Spinal cord (tissue), 10 donors: Measurements from ENCODE around the gene RGMB. TPM values are rescaled to one million over a fixed set of nuclear protein-coding genes. Genes with fewer than 3 reads are reported as not detected.

ENCODE experiments used
- DNase-seq, 6 donors: peaks; one replicate each; pipeline versions ENCODE4 v3.0.0 to v3.0.0-alpha.2; 2013 to 2015; ENCODE audit warnings: low spot score in 6 of 6, low read depth in 4 of 6
- H3K27ac ChIP-seq: one replicate; pipeline ENCODE4 v1.5.1; 2013; ENCODE audit warnings: low read depth, low read length, control low read depth
- H3K27me3 ChIP-seq: one replicate; pipeline ENCODE4 v1.6.1; 2013; ENCODE audit warnings: low read length; ENCODE audit not compliant: control insufficient read depth, insufficient read depth
- H3K36me3 ChIP-seq: one replicate; pipeline ENCODE4 v1.6.1; 2013; ENCODE audit warnings: low read length; ENCODE audit not compliant: control insufficient read depth, insufficient read depth
- H3K4me1 ChIP-seq: one replicate; pipeline ENCODE4 v1.6.1; 2013; ENCODE audit warnings: low read length; ENCODE audit not compliant: control insufficient read depth, insufficient read depth
- H3K4me3 ChIP-seq: one replicate; pipeline ENCODE4 v1.5.1; 2013; ENCODE audit warnings: low read depth, low read length, control low read depth
- H3K9me3 ChIP-seq: one replicate; pipeline ENCODE4 v1.6.1; 2013; ENCODE audit warnings: low read length; ENCODE audit not compliant: control insufficient read depth, insufficient read depth
- WGBS: methylation state at CpG from one replicate; pipeline ENCODE4 v1.1.5; 2013; ENCODE audit warnings: missing lambda C conversion rate; ENCODE audit not compliant: insufficient coverage; 5-methylcytosine and 5-hydroxymethylcytosine counted together
- polyA plus RNA-seq, 2 donors: library from polyadenylated mRNA; unstranded; fragments of 120-200 nt; gene quantifications; one replicate each; pipeline ENCODE4 v1.2.1, GENCODE V29; 2013; ENCODE audit not compliant: insufficient read length in 2 of 2
- total RNA-seq, 2 donors: library from RNA; depleted of rRNA in 1 of 2; stranded (reverse); fragments of 120-200 nt in 1 of 2; fragments of >200 nt in 1 of 2; gene quantifications; one replicate each; pipeline versions ENCODE4 v1.2.3 to v1.2.4, GENCODE V29; 2013 to 2014
- donor health status: healthy.

Gene RGMB
- total and polyA plus RNA-seq, 4 donors = 30.1 to 57.9 (median 40.8) TPM

- H3K4me3 ChIP-seq = no peak overlapping the region
- no peak overlapping the region for H3K27ac ChIP-seq
- DNase-seq = peak in 2 of 6 donors; percentile 1 to 8
- no peaks in the 10 kb centered on the region for H3K27me3 ChIP-seq
- H3K36me3 ChIP-seq = no peaks in the 10 kb centered on the region
- H3K4me1 ChIP-seq = no peaks in the 10 kb centered on the region
- no peaks in the 10 kb centered on the region for H3K9me3 ChIP-seq
- WGBS = 56% methylated on average over 37 of the region's 42 CpGs
These were observed 66.3 kb downstream of the RGMB start for GRCh38 chr5:98839469-98840383.

- H3K27me3 ChIP-seq = no peaks in the 10 kb centered on the region
- no peaks in the 10 kb centered on the region for H3K36me3 ChIP-seq
- no peak overlapping the region for H3K4me3 ChIP-seq
- H3K4me1 ChIP-seq = no peaks in the 10 kb centered on the region
- DNase-seq = no peak
- no CpG with 5 or more reads among the region's 1 CpG for WGBS
- H3K27ac ChIP-seq = no peak overlapping the region
- no peaks in the 10 kb centered on the region for H3K9me3 ChIP-seq
These were observed 67.5 kb downstream of the RGMB start for GRCh38 chr5:98840946-98841345.

- DNase-seq = no peak
- Histone ChIP-seq H3K27me3 (no peaks in the 10 kb centered on the region), H3K36me3 (no peaks in the 10 kb centered on the region), H3K4me1 (no peaks in the 10 kb centered on the region), H3K9me3 (no peaks in the 10 kb centered on the region), H3K4me3 (no peak overlapping the region), H3K27ac (no peak overlapping the region)
- 100% methylated on average over 1 of the region's 3 CpGs for WGBS
These were observed 70.0 kb downstream of the RGMB start for GRCh38 chr5:98843481-98843880.

- Histone ChIP-seq H3K4me3 (no peak overlapping the region), H3K9me3 (no peaks in the 10 kb centered on the region)
These were observed 71.4 kb downstream of the RGMB start for GRCh38 chr5:98844865-98845264.

GRCh38 chr5:98845878-98846277, 72.4 kb downstream of the RGMB start:
- Histone ChIP-seq H3K4me1 (no peaks in the 10 kb centered on the region), H3K27me3 (no peaks in the 10 kb centered on the region), H3K36me3 (no peaks in the 10 kb centered on the region), H3K9me3 (no peaks in the 10 kb centered on the region), H3K4me3 (no peak overlapping the region), H3K27ac (no peak overlapping the region)
- 98% methylated on average over 5 of the region's 8 CpGs for WGBS
- DNase-seq = no peak

More at GRCh38 chr5:98844865-98845264, 71.4 kb downstream of the RGMB start:
- H3K27ac ChIP-seq = no peak overlapping the region
- no peak for DNase-seq
- 90% methylated on average over 3 of the region's 6 CpGs for WGBS
- no peaks in the 10 kb centered on the region for H3K36me3 ChIP-seq
- no peaks in the 10 kb centered on the region for H3K27me3 ChIP-seq
- no peaks in the 10 kb centered on the region for H3K4me1 ChIP-seq

Other genes with a start within 250 kb of the RGMB start
- gene CHD1, start 155.3 kb downstream of the RGMB start, total RNA-seq = 10 to 100 TPM; 51.0 to 78.6 TPM
- gene CHD1, start 155.3 kb downstream of the RGMB start, polyA plus RNA-seq = 10 to 100 TPM; 32.9 to 33.6 TPM